Stimulated activated effector memory CD8-positive, alpha-beta T cell treated with anti-CD3 and anti-CD28 coated beads, Interleukin-12 subunit alpha, Interleukin-12 subunit beta, amount 100 ng/mL, for 72 hours (primary cell): ENCODE measurements around the gene HOXC10.

Source experiments
- ATAC-seq: fragments of 150-1000 bp; cut with Tn5 transposase; 2 replicates; pipeline ENCODE4 v1.10.0; 2021
- DNase-seq, 2 donors: peaks; one replicate each; pipeline ENCODE4 v3.0.0; 2021 to 2022; ENCODE audit warnings: low spot score in 2 of 2
- H3K27ac Mint-ChIP-seq: one replicate; pipeline ENCODE4 v1.8.0; 2022; ENCODE audit warnings: mild to moderate bottlenecking, mixed read lengths
- H3K36me3 Mint-ChIP-seq: one replicate; pipeline ENCODE4 v1.8.0; 2022; ENCODE audit warnings: mild to moderate bottlenecking, mixed read lengths
- H3K4me1 Mint-ChIP-seq: one replicate; pipeline ENCODE4 v1.8.0; 2022; ENCODE audit warnings: mixed read lengths
- H3K4me3 Mint-ChIP-seq: one replicate; pipeline ENCODE4 v1.8.0; 2022; ENCODE audit warnings: mild to moderate bottlenecking, mixed read lengths
- H3K9me3 Mint-ChIP-seq: one replicate; pipeline ENCODE4 v1.8.0; 2022; ENCODE audit warnings: mixed read lengths

The HOXC10 gene

GRCh38 chr12:54004841-54005530 is 20.0 kb downstream of the HOXC10 start:
- Mint-ChIP-seq H3K27ac (no peak overlapping the region), H3K9me3 (no peaks in the 10 kb centered on the region), H3K36me3 (no peaks in the 10 kb centered on the region), H3K4me3 (no peak overlapping the region), H3K4me1 (peaks cover 35% of the 10 kb centered on the region)
- no peak for ATAC-seq
- DNase-seq = no peak

GRCh38 chr12:54005531-54005852 is 20.5 kb downstream of the HOXC10 start:
- DNase-seq (no peak), ATAC-seq (no peak)
- peak overlapping the region; percentile 75 for H3K4me3 Mint-ChIP-seq
- no peaks in the 10 kb centered on the region for H3K9me3 Mint-ChIP-seq
- H3K27ac Mint-ChIP-seq = no peak overlapping the region
- H3K36me3 Mint-ChIP-seq = no peaks in the 10 kb centered on the region
- peaks cover 33% of the 10 kb centered on the region for H3K4me1 Mint-ChIP-seq

GRCh38 chr12:54005853-54006558 is 21.1 kb downstream of the HOXC10 start:
- DNase-seq = peak; percentile 86 to 94
- H3K27ac Mint-ChIP-seq = no peak overlapping the region
- ATAC-seq = peak; percentile 81

GRCh38 chr12:54006559-54007220 is 21.7 kb downstream of the HOXC10 start:
- Mint-ChIP-seq H3K4me3 (peak overlapping the region; percentile 75), H3K9me3 (no peaks in the 10 kb centered on the region), H3K36me3 (no peaks in the 10 kb centered on the region), H3K4me1 (peaks cover 42% of the 10 kb centered on the region), H3K27ac (no peak overlapping the region)
- ATAC-seq (no peak), DNase-seq (no peak)

More at GRCh38 chr12:54005853-54006558, 21.1 kb downstream of the HOXC10 start:
- Mint-ChIP-seq H3K9me3 (no peaks in the 10 kb centered on the region), H3K36me3 (no peaks in the 10 kb centered on the region), H3K4me3 (peak overlapping the region; percentile 75), H3K4me1 (peaks cover 35% of the 10 kb centered on the region)

GRCh38 chr12:54007538-54008259 is 22.8 kb downstream of the HOXC10 start:
- no peak for ATAC-seq
- H3K4me1 Mint-ChIP-seq = peaks cover 39% of the 10 kb centered on the region
- no peaks in the 10 kb centered on the region for H3K9me3 Mint-ChIP-seq
- no peak overlapping the region for H3K4me3 Mint-ChIP-seq
- DNase-seq = no peak
- no peaks in the 10 kb centered on the region for H3K36me3 Mint-ChIP-seq
- no peak overlapping the region for H3K27ac Mint-ChIP-seq

- DNase-seq (no peak), ATAC-seq (no peak)
- H3K27ac Mint-ChIP-seq = no peak overlapping the region
- H3K9me3 Mint-ChIP-seq = no peaks in the 10 kb centered on the region
- no peaks in the 10 kb centered on the region for H3K36me3 Mint-ChIP-seq
- H3K4me3 Mint-ChIP-seq = no peak overlapping the region
- peaks cover 37% of the 10 kb centered on the region for H3K4me1 Mint-ChIP-seq
Measured at GRCh38 chr12:54008260-54008552, 23.3 kb downstream of the HOXC10 start.

- no peak for DNase-seq
- no peak overlapping the region for H3K27ac Mint-ChIP-seq
Measured at GRCh38 chr12:54009171-54010052, 24.5 kb downstream of the HOXC10 start.

GRCh38 chr12:54010053-54010971 is 25.4 kb downstream of the HOXC10 start:
- no peak for DNase-seq
- Mint-ChIP-seq H3K36me3 (peaks cover 6% of the 10 kb centered on the region), H3K4me3 (peak overlapping the region; percentile 67), H3K4me1 (peaks cover 50% of the 10 kb centered on the region), H3K27ac (no peak overlapping the region), H3K9me3 (no peaks in the 10 kb centered on the region)
- ATAC-seq = no peak

More at GRCh38 chr12:54009171-54010052, 24.5 kb downstream of the HOXC10 start:
- peak; percentile 53 for ATAC-seq
- Mint-ChIP-seq H3K4me3 (peak overlapping the region; percentile 67), H3K4me1 (peaks cover 43% of the 10 kb centered on the region), H3K9me3 (no peaks in the 10 kb centered on the region), H3K36me3 (peaks cover 6% of the 10 kb centered on the region)

GRCh38 chr12:54010972-54011664 is 26.2 kb downstream of the HOXC10 start:
- no peak overlapping the region for H3K27ac Mint-ChIP-seq
- peaks cover 6% of the 10 kb centered on the region for H3K36me3 Mint-ChIP-seq
- H3K4me1 Mint-ChIP-seq = peaks cover 43% of the 10 kb centered on the region
- peak overlapping the region; percentile 13 for H3K4me3 Mint-ChIP-seq
- no peak for DNase-seq
- no peak for ATAC-seq
- no peaks in the 10 kb centered on the region for H3K9me3 Mint-ChIP-seq

- no peak for DNase-seq
- H3K4me1 Mint-ChIP-seq = peaks cover 39% of the 10 kb centered on the region
- H3K36me3 Mint-ChIP-seq = peaks cover 6% of the 10 kb centered on the region
- no peak for ATAC-seq
- H3K27ac Mint-ChIP-seq = no peak overlapping the region
- H3K9me3 Mint-ChIP-seq = no peaks in the 10 kb centered on the region
- H3K4me3 Mint-ChIP-seq = peak overlapping the region; percentile 13
Measured at GRCh38 chr12:54011665-54012532, 27.0 kb downstream of the HOXC10 start.

GRCh38 chr12:54012631-54013409 is 27.9 kb downstream of the HOXC10 start:
- Mint-ChIP-seq H3K36me3 (peaks cover 6% of the 10 kb centered on the region), H3K27ac (no peak overlapping the region), H3K4me3 (no peak overlapping the region), H3K9me3 (no peaks in the 10 kb centered on the region), H3K4me1 (peaks cover 48% of the 10 kb centered on the region)
- ATAC-seq = no peak
- DNase-seq = no peak

GRCh38 chr12:54014377-54015017 is 29.6 kb downstream of the HOXC10 start:
- Mint-ChIP-seq H3K4me1 (peaks cover 48% of the 10 kb centered on the region), H3K4me3 (peak overlapping the region; percentile 39), H3K27ac (no peak overlapping the region), H3K36me3 (peaks cover 6% of the 10 kb centered on the region), H3K9me3 (no peaks in the 10 kb centered on the region)
- ATAC-seq (no peak), DNase-seq (no peak)
